Measurements from ENCODE around the gene HOXB5.
A peak's percentile ranks its signal among the peaks of the same experiment; 100 is the strongest.

The HOXB5 gene

GRCh38 chr17:48633266-48633677 is 39.7 kb upstream of the HOXB5 start:
- no peak overlapping the region for H2BK15ac ChIP-seq (ENCODE audit: low read depth, poor library complexity, severe bottlenecking)
- peaks cover 6% of the 10 kb centered on the region for H3K4me1 ChIP-seq (ENCODE audit: control insufficient read depth, insufficient read depth, low read depth, low read length)
- no peak for DNase-seq
- no peak overlapping the region for H2BK120ac ChIP-seq (ENCODE audit: low read depth, low read length)
- peak overlapping the region in 1 of 2 experiments; percentile 78 for H3K14ac ChIP-seq (ENCODE audit: low read length in 2 of 2)
- H3K4me2 ChIP-seq (ENCODE audit: low read length, poor library complexity, severe bottlenecking), result no peak overlapping the region
- whole genome bisulfite sequencing, result 29% methylated on average over 35 of the region's 35 CpGs
- no peak overlapping the region for H3K27ac ChIP-seq (ENCODE audit: low read length, poor library complexity, severe bottlenecking)
- peak overlapping the region in 1 of 2 experiments; percentile 88 for H3K18ac ChIP-seq (ENCODE audit: low read depth in 1 of 2, low read length in 2 of 2)
- H4K91ac ChIP-seq (ENCODE audit: low read length), result no peak overlapping the region
- no peaks in the 10 kb centered on the region for H3K79me1 ChIP-seq (replicated peaks; ENCODE audit: low read length, poor library complexity, severe bottlenecking)
- H2AK5ac ChIP-seq (ENCODE audit: low read length, severe bottlenecking), result no peak overlapping the region
- H4K8ac ChIP-seq (ENCODE audit: low read length), result peak overlapping the region; percentile 3
- H3K9ac ChIP-seq (ENCODE audit: low read length), result no peak overlapping the region
- peaks cover 99 to 100% of the 10 kb centered on the region in 2 experiments for H3K27me3 ChIP-seq (ENCODE audit: control insufficient read depth in 1 of 2, insufficient read depth in 1 of 2, low read length in 2 of 2)
- H3K23ac ChIP-seq (ENCODE audit: low read length in 2 of 2), result no peak overlapping the region
- H2AFZ ChIP-seq (ENCODE audit: low read depth, low read length), result no peak overlapping the region
- H3K9me3 ChIP-seq (ENCODE audit: control insufficient read depth, low read length), result peaks cover 3% of the 10 kb centered on the region
- H2BK5ac ChIP-seq (ENCODE audit: low read depth, low read length, poor library complexity, severe bottlenecking), result no peak overlapping the region
- H3K36me3 ChIP-seq (ENCODE audit: control insufficient read depth in 1 of 2, insufficient read depth in 2 of 2, low read depth in 1 of 2, low read length in 2 of 2), result no peaks in the 10 kb centered on the region
- H2BK12ac ChIP-seq (ENCODE audit: low read length in 2 of 2), result peak overlapping the region in 1 of 2 experiments; percentile 65
- H3K4me3 ChIP-seq (ENCODE audit: insufficient read depth in 1 of 2, low read depth in 1 of 2, low read length in 2 of 2), result no peak overlapping the region
- peak overlapping the region in 1 of 2 experiments; percentile 9 for H3K4ac ChIP-seq (ENCODE audit: low read depth in 1 of 2, low read length in 2 of 2)

GRCh38 chr17:48632579-48633265 is 39.1 kb upstream of the HOXB5 start:
- Histone ChIP-seq H3K27ac (ENCODE audit: low read length, poor library complexity, severe bottlenecking) (no peak overlapping the region), H3K4ac (ENCODE audit: low read depth in 1 of 2, low read length in 2 of 2) (no peak overlapping the region), H3K36me3 (ENCODE audit: control insufficient read depth in 1 of 2, insufficient read depth in 2 of 2, low read depth in 1 of 2, low read length in 2 of 2) (no peaks in the 10 kb centered on the region), H2BK120ac (ENCODE audit: low read depth, low read length) (no peak overlapping the region), H3K18ac (ENCODE audit: low read depth in 1 of 2, low read length in 2 of 2) (no peak overlapping the region), H3K79me1 (replicated peaks; ENCODE audit: low read length, poor library complexity, severe bottlenecking) (no peaks in the 10 kb centered on the region), H3K4me3 (ENCODE audit: insufficient read depth in 1 of 2, low read depth in 1 of 2, low read length in 2 of 2) (no peak overlapping the region), H3K27me3 (ENCODE audit: control insufficient read depth in 1 of 2, insufficient read depth in 1 of 2, low read length in 2 of 2) (peaks cover 99 to 100% of the 10 kb centered on the region in 2 experiments), H3K4me1 (ENCODE audit: control insufficient read depth, insufficient read depth, low read depth, low read length) (peaks cover 6% of the 10 kb centered on the region), H4K91ac (ENCODE audit: low read length) (no peak overlapping the region), H2BK5ac (ENCODE audit: low read depth, low read length, poor library complexity, severe bottlenecking) (no peak overlapping the region), H3K4me2 (ENCODE audit: low read length, poor library complexity, severe bottlenecking) (no peak overlapping the region), H2BK12ac (ENCODE audit: low read length in 2 of 2) (no peak overlapping the region), H2AK5ac (ENCODE audit: low read length, severe bottlenecking) (no peak overlapping the region), H3K14ac (ENCODE audit: low read length in 2 of 2) (no peak overlapping the region), H4K8ac (ENCODE audit: low read length) (no peak overlapping the region), H3K9me3 (ENCODE audit: control insufficient read depth, low read length) (peaks cover 6% of the 10 kb centered on the region), H2BK15ac (ENCODE audit: low read depth, poor library complexity, severe bottlenecking) (no peak overlapping the region), H3K9ac (ENCODE audit: low read length) (no peak overlapping the region), H3K23ac (ENCODE audit: low read length in 2 of 2) (no peak overlapping the region), H2AFZ (ENCODE audit: low read depth, low read length) (no peak overlapping the region)
- DNase-seq, result no peak
- 65% methylated on average over 7 of the region's 7 CpGs for WGBS

GRCh38 chr17:48631693-48632578 is 38.4 kb upstream of the HOXB5 start:
- Histone ChIP-seq H3K9me3 (ENCODE audit: control insufficient read depth, low read length) (peaks cover 6% of the 10 kb centered on the region), H2BK120ac (ENCODE audit: low read depth, low read length) (no peak overlapping the region), H3K4me3 (ENCODE audit: insufficient read depth in 1 of 2, low read depth in 1 of 2, low read length in 2 of 2) (no peak overlapping the region), H2BK15ac (ENCODE audit: low read depth, poor library complexity, severe bottlenecking) (no peak overlapping the region), H2AFZ (ENCODE audit: low read depth, low read length) (no peak overlapping the region), H3K36me3 (ENCODE audit: control insufficient read depth in 1 of 2, insufficient read depth in 2 of 2, low read depth in 1 of 2, low read length in 2 of 2) (no peaks in the 10 kb centered on the region), H4K91ac (ENCODE audit: low read length) (no peak overlapping the region), H3K9ac (ENCODE audit: low read length) (no peak overlapping the region), H3K4me2 (ENCODE audit: low read length, poor library complexity, severe bottlenecking) (no peak overlapping the region), H2AK5ac (ENCODE audit: low read length, severe bottlenecking) (no peak overlapping the region), H3K23ac (ENCODE audit: low read length in 2 of 2) (no peak overlapping the region), H3K79me1 (replicated peaks; ENCODE audit: low read length, poor library complexity, severe bottlenecking) (no peaks in the 10 kb centered on the region), H3K14ac (ENCODE audit: low read length in 2 of 2) (no peak overlapping the region), H2BK5ac (ENCODE audit: low read depth, low read length, poor library complexity, severe bottlenecking) (no peak overlapping the region), H3K27me3 (ENCODE audit: control insufficient read depth in 1 of 2, insufficient read depth in 1 of 2, low read length in 2 of 2) (peaks cover 100% of the 10 kb centered on the region in 2 experiments), H3K18ac (ENCODE audit: low read depth in 1 of 2, low read length in 2 of 2) (no peak overlapping the region), H3K27ac (ENCODE audit: low read length, poor library complexity, severe bottlenecking) (no peak overlapping the region), H3K4me1 (ENCODE audit: control insufficient read depth, insufficient read depth, low read depth, low read length) (peaks cover 6% of the 10 kb centered on the region), H3K4ac (ENCODE audit: low read depth in 1 of 2, low read length in 2 of 2) (no peak overlapping the region), H2BK12ac (ENCODE audit: low read length in 2 of 2) (no peak overlapping the region), H4K8ac (ENCODE audit: low read length) (no peak overlapping the region)
- no peak for DNase-seq
- 67% methylated on average over 6 of the region's 7 CpGs for WGBS
